Measurements from ENCODE around the gene SOX30. TPM values are rescaled to one million over a fixed set of nuclear protein-coding genes. Genes with fewer than 3 reads are reported as not detected.

Gene SOX30
- total and polyA plus RNA-seq, 3 donors from 2014 or later: 47.7 to 197 (median 83.9) TPM

DNA sequence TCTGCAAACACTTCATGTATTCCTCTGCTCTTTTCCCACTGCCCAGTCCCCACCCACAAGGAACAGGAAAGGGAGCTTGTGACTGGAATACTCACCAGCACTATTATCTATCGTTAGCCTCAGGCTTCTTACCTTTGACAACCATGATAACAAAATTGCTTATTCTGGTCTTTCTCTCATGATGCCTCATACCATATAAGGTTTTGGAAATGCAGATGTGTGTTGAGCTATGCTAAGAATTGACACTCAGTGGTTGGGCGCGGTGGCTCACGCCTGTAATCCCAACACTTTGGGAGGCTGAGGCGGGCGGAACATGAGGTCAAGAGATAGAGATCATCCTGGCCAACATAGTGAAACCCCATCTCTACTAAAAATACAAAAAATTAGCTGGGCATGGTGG is 25.4 kb downstream of the SOX30 start:
- no peak overlapping the region for H3K4me3 ChIP-seq
- DNase-seq: no peak
- intact Hi-C loops (cut with DNase I; ENCODE audit: low total_unique reads): no loop called here
- H3K4me1 ChIP-seq: no peaks in the 10 kb centered on the region
- TF ChIP-seq CTCF (IDR thresholded peaks at IDR 0.05) (no peak), POLR2A (IDR thresholded peaks at IDR 0.05) (no peak)
- H3K36me3 ChIP-seq (ENCODE audit: low read depth, missing control alignments): no peaks in the 10 kb centered on the region
- no peaks in the 10 kb centered on the region for H3K9me3 ChIP-seq
- WGBS, 2 donors: 92 to 93% methylated on average over 6 of the region's 6 CpGs
- H3K27me3 ChIP-seq: no peaks in the 10 kb centered on the region
- no peak overlapping the region for H3K27ac ChIP-seq

DNA sequence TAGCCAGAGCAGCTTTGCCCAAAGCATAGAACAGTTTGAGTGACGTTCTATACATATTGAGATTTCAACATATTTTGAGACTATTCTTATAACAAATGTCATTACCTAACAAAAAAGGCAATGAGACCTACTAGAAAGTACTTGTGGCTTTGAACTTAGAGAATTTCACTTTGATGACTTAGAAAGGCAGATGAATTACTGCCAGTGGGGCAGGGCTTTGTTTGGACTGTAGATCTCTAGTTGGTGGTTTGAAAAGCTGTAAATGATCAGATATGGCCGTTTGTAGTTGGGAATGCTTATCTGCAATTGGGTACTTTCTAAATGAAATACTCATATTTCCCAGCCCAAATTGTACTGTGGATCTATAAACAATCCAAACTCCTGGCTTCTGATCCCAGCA is 28.1 kb downstream of the SOX30 start:
- Histone ChIP-seq H3K36me3 (ENCODE audit: low read depth, missing control alignments) (no peaks in the 10 kb centered on the region), H3K27ac (no peak overlapping the region), H3K9me3 (no peaks in the 10 kb centered on the region), H3K4me1 (no peaks in the 10 kb centered on the region), H3K27me3 (no peaks in the 10 kb centered on the region), H3K4me3 (no peak overlapping the region)
- WGBS, 2 donors: 48 to 59% methylated on average over 2 of the region's 2 CpGs
- no peak for TF ChIP-seq POLR2A (IDR thresholded peaks at IDR 0.05)
- TF ChIP-seq CTCF (IDR thresholded peaks at IDR 0.05): no peak
- intact Hi-C loops (cut with DNase I; ENCODE audit: low total_unique reads): no loop called here
- DNase-seq: no peak

GRCh38 chr5:157620776-157621175 is 31.5 kb downstream of the SOX30 start:
- no peak overlapping the region for H3K4me3 ChIP-seq
- no peaks in the 10 kb centered on the region for H3K9me3 ChIP-seq
- H3K27me3 ChIP-seq: no peaks in the 10 kb centered on the region
- intact Hi-C loops (cut with DNase I; ENCODE audit: low total_unique reads): no loop called here
- no peaks in the 10 kb centered on the region for H3K4me1 ChIP-seq
- DNase-seq: no peak
- no peaks in the 10 kb centered on the region for H3K36me3 ChIP-seq (ENCODE audit: low read depth, missing control alignments)
- TF ChIP-seq POLR2A (IDR thresholded peaks at IDR 0.05) (no peak), CTCF (IDR thresholded peaks at IDR 0.05) (no peak)
- no peak overlapping the region for H3K27ac ChIP-seq

- H3K4me3 ChIP-seq: no peak overlapping the region
- H3K4me1 ChIP-seq: no peaks in the 10 kb centered on the region
- H3K27ac ChIP-seq: no peak overlapping the region
- intact Hi-C loops (cut with DNase I; ENCODE audit: low total_unique reads): no loop called here
- H3K9me3 ChIP-seq: no peaks in the 10 kb centered on the region
- no peak for DNase-seq
- TF ChIP-seq POLR2A (IDR thresholded peaks at IDR 0.05) (no peak), CTCF (IDR thresholded peaks at IDR 0.05) (no peak)
- WGBS, 2 donors: 98 to 99% methylated on average over 8 of the region's 8 CpGs
- no peaks in the 10 kb centered on the region for H3K36me3 ChIP-seq (ENCODE audit: low read depth, missing control alignments)
- H3K27me3 ChIP-seq: no peaks in the 10 kb centered on the region
Measured at GRCh38 chr5:157618191-157618765, 34.0 kb downstream of the SOX30 start.

GRCh38 chr5:157616785-157617184 is 35.5 kb downstream of the SOX30 start:
- Histone ChIP-seq H3K27me3 (no peaks in the 10 kb centered on the region), H3K4me3 (no peak overlapping the region), H3K27ac (no peak overlapping the region), H3K9me3 (no peaks in the 10 kb centered on the region), H3K4me1 (no peaks in the 10 kb centered on the region), H3K36me3 (ENCODE audit: low read depth, missing control alignments) (no peaks in the 10 kb centered on the region)
- no peak for DNase-seq
- intact Hi-C loops (cut with DNase I; ENCODE audit: low total_unique reads): no loop called here
- WGBS, 2 donors: 81 to 87% methylated on average over 4 of the region's 4 CpGs
- TF ChIP-seq POLR2A (IDR thresholded peaks at IDR 0.05) (no peak), CTCF (IDR thresholded peaks at IDR 0.05) (no peak)

Data from testis (tissue), 3 donors.